ENCODE results near the gene BZW2. TPM values are rescaled to one million over a fixed set of nuclear protein-coding genes. Genes with fewer than 3 reads are reported as not detected.

Gene BZW2
- total RNA-seq, 1 experiment from 2014 or later: 80.9 TPM

- Histone ChIP-seq H3K27me3 (ENCODE audit: control insufficient read depth, insufficient read depth, low read length) (no peaks in the 10 kb centered on the region), H3K9me3 (ENCODE audit: control insufficient read depth, insufficient read depth, low read depth, low read length) (no peaks in the 10 kb centered on the region), H3K36me3 (ENCODE audit: control insufficient read depth, insufficient read depth, low read length) (peaks cover 48% of the 10 kb centered on the region), H3K27ac (ENCODE audit: low read length) (no peak overlapping the region), H3K4me3 (ENCODE audit: low read depth in 2 of 2, low read length in 2 of 2) (no peak overlapping the region), H3K4me1 (ENCODE audit: control insufficient read depth, insufficient read depth, low read length) (no peaks in the 10 kb centered on the region)
- in situ Hi-C loops (cut with HindIII; ENCODE audit: low pct_unique_long_range_greater_than_20kb, low sequenced_read_pairs) (no loop called here), intact Hi-C loops (cut with micrococcal nuclease; ENCODE audit: unreplicated experiment) (loop anchor here (2.0 kb wide), 1 partner anchor 224 kb away; no protein-coding TSS in a partner anchor)
- POLR2A ChIA-PET: no interaction called here
- CTCF ChIA-PET: interaction anchor here (0.5 to 0.9 kb wide), 4 partner anchors 25 to 231 kb away, joined by 3 to 5 read pairs (median 4); no protein-coding TSS in a partner anchor
- no TSS peak for BruUV-seq (replicated peaks)
- ATAC-seq: no peak
- TF ChIP-seq POLR2AphosphoS5 (IDR thresholded peaks at IDR 0.05; ENCODE audit: low read depth, low read length) (no peak), TCF7L2 (IDR thresholded peaks at IDR 0.05; ENCODE audit: low read depth, low read length) (no peak), SIN3A (IDR thresholded peaks at IDR 0.05; ENCODE audit: borderline replicate concordance, insufficient read depth, low read depth, low read length) (no peak)
- TF ChIP-seq, protein P1, sequence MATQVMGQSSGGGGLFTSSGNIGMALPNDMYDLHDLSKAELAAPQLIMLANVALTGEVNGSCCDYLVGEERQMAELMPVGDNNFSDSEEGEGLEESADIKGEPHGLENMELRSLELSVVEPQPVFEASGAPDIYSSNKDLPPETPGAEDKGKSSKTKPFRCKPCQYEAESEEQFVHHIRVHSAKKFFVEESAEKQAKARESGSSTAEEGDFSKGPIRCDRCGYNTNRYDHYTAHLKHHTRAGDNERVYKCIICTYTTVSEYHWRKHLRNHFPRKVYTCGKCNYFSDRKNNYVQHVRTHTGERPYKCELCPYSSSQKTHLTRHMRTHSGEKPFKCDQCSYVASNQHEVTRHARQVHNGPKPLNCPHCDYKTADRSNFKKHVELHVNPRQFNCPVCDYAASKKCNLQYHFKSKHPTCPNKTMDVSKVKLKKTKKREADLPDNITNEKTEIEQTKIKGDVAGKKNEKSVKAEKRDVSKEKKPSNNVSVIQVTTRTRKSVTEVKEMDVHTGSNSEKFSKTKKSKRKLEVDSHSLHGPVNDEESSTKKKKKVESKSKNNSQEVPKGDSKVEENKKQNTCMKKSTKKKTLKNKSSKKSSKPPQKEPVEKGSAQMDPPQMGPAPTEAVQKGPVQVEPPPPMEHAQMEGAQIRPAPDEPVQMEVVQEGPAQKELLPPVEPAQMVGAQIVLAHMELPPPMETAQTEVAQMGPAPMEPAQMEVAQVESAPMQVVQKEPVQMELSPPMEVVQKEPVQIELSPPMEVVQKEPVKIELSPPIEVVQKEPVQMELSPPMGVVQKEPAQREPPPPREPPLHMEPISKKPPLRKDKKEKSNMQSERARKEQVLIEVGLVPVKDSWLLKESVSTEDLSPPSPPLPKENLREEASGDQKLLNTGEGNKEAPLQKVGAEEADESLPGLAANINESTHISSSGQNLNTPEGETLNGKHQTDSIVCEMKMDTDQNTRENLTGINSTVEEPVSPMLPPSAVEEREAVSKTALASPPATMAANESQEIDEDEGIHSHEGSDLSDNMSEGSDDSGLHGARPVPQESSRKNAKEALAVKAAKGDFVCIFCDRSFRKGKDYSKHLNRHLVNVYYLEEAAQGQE (IDR thresholded peaks at IDR 0.05; ENCODE audit: insufficient read depth in 1 of 2, low read depth in 2 of 2, low read length in 1 of 2): no peak
- TF ChIP-seq, protein P2, sequence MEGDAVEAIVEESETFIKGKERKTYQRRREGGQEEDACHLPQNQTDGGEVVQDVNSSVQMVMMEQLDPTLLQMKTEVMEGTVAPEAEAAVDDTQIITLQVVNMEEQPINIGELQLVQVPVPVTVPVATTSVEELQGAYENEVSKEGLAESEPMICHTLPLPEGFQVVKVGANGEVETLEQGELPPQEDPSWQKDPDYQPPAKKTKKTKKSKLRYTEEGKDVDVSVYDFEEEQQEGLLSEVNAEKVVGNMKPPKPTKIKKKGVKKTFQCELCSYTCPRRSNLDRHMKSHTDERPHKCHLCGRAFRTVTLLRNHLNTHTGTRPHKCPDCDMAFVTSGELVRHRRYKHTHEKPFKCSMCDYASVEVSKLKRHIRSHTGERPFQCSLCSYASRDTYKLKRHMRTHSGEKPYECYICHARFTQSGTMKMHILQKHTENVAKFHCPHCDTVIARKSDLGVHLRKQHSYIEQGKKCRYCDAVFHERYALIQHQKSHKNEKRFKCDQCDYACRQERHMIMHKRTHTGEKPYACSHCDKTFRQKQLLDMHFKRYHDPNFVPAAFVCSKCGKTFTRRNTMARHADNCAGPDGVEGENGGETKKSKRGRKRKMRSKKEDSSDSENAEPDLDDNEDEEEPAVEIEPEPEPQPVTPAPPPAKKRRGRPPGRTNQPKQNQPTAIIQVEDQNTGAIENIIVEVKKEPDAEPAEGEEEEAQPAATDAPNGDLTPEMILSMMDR (IDR thresholded peaks at IDR 0.05): no peak
- DNase-seq (ENCODE audit: low read depth, low spot score): no peak
Measured at GRCh38 chr7:16694806-16695205, 48.8 kb downstream of the BZW2 start.

DNA sequence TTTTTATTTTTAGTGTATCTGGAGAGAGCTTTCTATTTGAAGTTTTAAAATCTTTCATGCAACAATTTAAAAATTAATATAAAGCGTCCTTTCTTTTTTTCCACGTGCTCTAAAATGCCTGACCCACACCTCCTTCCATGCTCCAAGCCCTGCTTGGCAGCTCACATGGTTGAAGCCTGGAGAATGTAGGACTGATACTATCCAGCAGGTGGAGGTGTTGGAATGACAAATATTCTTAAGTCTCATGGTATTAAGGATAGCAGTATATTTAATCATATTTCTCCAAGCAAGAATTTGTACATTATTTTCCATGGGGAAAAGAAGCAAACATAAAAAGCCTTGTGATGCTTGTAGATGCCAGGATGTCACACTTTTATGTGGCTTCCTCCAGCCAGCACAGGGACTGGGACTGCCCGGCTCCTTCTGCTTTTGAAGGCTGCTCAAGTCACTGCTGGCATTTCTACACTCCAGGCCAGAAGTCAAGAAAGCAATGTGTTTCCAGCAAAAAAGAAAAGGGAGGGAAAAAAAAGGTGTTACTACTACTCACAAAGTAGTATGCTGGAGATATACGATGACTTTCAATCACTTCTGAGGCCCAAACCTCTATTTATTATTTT is 49.7 kb downstream of the BZW2 start:
- Histone ChIP-seq H3K27me3 (ENCODE audit: control insufficient read depth, insufficient read depth, low read length) (no peaks in the 10 kb centered on the region), H3K4me3 (ENCODE audit: low read depth in 2 of 2, low read length in 2 of 2) (no peak overlapping the region), H3K36me3 (ENCODE audit: control insufficient read depth, insufficient read depth, low read length) (peaks cover 52% of the 10 kb centered on the region), H3K9me3 (ENCODE audit: control insufficient read depth, insufficient read depth, low read depth, low read length) (no peaks in the 10 kb centered on the region), H3K27ac (ENCODE audit: low read length) (no peak overlapping the region), H3K4me1 (ENCODE audit: control insufficient read depth, insufficient read depth, low read length) (no peaks in the 10 kb centered on the region)
- ATAC-seq (peak; percentile 89), DNase-seq (ENCODE audit: low read depth, low spot score) (peak; percentile 71)
- TF ChIP-seq POLR2AphosphoS5 (IDR thresholded peaks at IDR 0.05; ENCODE audit: low read depth, low read length): no peak
- TF ChIP-seq, protein P2 (IDR thresholded peaks at IDR 0.05): peak; percentile 84
- BruUV-seq (replicated peaks): no TSS peak
- ChIA-PET CTCF (interaction anchor here (0.5 to 0.9 kb wide), 5 partner anchors 122 to 287 kb away, joined by 3 to 4 read pairs (median 3); no protein-coding TSS in a partner anchor), POLR2A (no interaction called here)
- in situ Hi-C loops (cut with HindIII; ENCODE audit: low pct_unique_long_range_greater_than_20kb, low sequenced_read_pairs): no loop called here
- intact Hi-C loops (cut with micrococcal nuclease; ENCODE audit: unreplicated experiment): loop anchor here (2.0 kb wide), 1 partner anchor 223 kb away; no protein-coding TSS in a partner anchor

All from Panc1 (cell line).